Measurements from ENCODE around the gene KCNQ1.

Gene KCNQ1

DNA sequence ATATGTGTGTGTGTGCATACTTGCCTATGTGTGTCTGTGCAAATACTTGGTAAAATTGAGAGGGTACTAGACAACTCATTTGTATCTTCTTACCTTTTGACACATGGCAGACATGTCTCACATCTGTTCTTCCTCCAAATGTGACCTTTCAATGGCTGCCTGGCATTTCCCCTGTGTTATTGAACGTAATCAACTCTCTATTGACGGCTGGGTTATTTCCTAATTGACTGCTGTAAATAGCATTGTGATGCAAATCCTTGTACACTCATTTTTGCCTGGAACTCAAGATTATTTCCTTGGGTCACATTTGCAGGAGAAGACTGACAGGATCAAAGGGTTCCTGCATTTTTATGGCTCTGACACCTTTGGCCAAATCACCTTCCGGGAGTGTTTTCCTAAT lies 37.4 kb downstream of the KCNQ1 start:
- H3K9me2 ChIP-seq (ENCODE audit: low read depth, low read length), result no peaks in the 10 kb centered on the region
- no peaks in the 10 kb centered on the region for H4K20me1 ChIP-seq (ENCODE audit: insufficient read depth, low read length)
- H3K4me1 ChIP-seq (ENCODE audit: insufficient read depth, low read length, severe bottlenecking), result no peaks in the 10 kb centered on the region
- no peak overlapping the region for H2AFZ ChIP-seq (ENCODE audit: low read length)
- H3K4me3 ChIP-seq (ENCODE audit: low read depth, low read length, poor library complexity, severe bottlenecking), result no peak overlapping the region
- TF ChIP-seq, protein P1, sequence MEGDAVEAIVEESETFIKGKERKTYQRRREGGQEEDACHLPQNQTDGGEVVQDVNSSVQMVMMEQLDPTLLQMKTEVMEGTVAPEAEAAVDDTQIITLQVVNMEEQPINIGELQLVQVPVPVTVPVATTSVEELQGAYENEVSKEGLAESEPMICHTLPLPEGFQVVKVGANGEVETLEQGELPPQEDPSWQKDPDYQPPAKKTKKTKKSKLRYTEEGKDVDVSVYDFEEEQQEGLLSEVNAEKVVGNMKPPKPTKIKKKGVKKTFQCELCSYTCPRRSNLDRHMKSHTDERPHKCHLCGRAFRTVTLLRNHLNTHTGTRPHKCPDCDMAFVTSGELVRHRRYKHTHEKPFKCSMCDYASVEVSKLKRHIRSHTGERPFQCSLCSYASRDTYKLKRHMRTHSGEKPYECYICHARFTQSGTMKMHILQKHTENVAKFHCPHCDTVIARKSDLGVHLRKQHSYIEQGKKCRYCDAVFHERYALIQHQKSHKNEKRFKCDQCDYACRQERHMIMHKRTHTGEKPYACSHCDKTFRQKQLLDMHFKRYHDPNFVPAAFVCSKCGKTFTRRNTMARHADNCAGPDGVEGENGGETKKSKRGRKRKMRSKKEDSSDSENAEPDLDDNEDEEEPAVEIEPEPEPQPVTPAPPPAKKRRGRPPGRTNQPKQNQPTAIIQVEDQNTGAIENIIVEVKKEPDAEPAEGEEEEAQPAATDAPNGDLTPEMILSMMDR (IDR thresholded peaks at IDR 0.05; ENCODE audit: low read length), result no peak
- no peak for TF ChIP-seq EZH2 (IDR thresholded peaks at IDR 0.05; ENCODE audit: borderline replicate concordance, low read length)
- no peak overlapping the region for H3K27ac ChIP-seq (ENCODE audit: low read depth, low read length, poor library complexity, severe bottlenecking)
- H3F3A ChIP-seq (ENCODE audit: insufficient read depth, low read length), result no peaks in the 10 kb centered on the region
- no peaks in the 10 kb centered on the region for H3K79me2 ChIP-seq (ENCODE audit: insufficient read depth, low read length)
- no peaks in the 10 kb centered on the region; the same call in 1 of the 2 replicates for H3K36me3 ChIP-seq (ENCODE audit: insufficient read depth, low read length)
- no peak overlapping the region for H3K4me2 ChIP-seq (ENCODE audit: low read length)
- no peaks in the 10 kb centered on the region; the same call in 1 of the 2 replicates for H3K27me3 ChIP-seq (ENCODE audit: insufficient read depth, low read length)
- H3K9me3 ChIP-seq (ENCODE audit: low read length), result no peaks in the 10 kb centered on the region
- H3K9ac ChIP-seq (ENCODE audit: low read length), result no peak overlapping the region

- Histone ChIP-seq H3K27ac (ENCODE audit: low read depth, low read length, poor library complexity, severe bottlenecking) (no peak overlapping the region), H3K4me2 (ENCODE audit: low read length) (no peak overlapping the region), H3K79me2 (ENCODE audit: insufficient read depth, low read length) (no peaks in the 10 kb centered on the region), H3K4me3 (ENCODE audit: low read depth, low read length, poor library complexity, severe bottlenecking) (no peak overlapping the region), H4K20me1 (ENCODE audit: insufficient read depth, low read length) (no peaks in the 10 kb centered on the region), H3K9ac (ENCODE audit: low read length) (no peak overlapping the region), H3K27me3 (ENCODE audit: insufficient read depth, low read length) (no peaks in the 10 kb centered on the region; the same call in 1 of the 2 replicates), H3F3A (ENCODE audit: insufficient read depth, low read length) (no peaks in the 10 kb centered on the region), H3K9me2 (ENCODE audit: low read depth, low read length) (no peaks in the 10 kb centered on the region), H2AFZ (ENCODE audit: low read length) (no peak overlapping the region), H3K36me3 (ENCODE audit: insufficient read depth, low read length) (no peaks in the 10 kb centered on the region; the same call in 1 of the 2 replicates), H3K4me1 (ENCODE audit: insufficient read depth, low read length, severe bottlenecking) (no peaks in the 10 kb centered on the region), H3K9me3 (ENCODE audit: low read length) (peaks cover 1% of the 10 kb centered on the region; the same call in 1 of the 2 replicates)
- TF ChIP-seq EZH2 (IDR thresholded peaks at IDR 0.05; ENCODE audit: borderline replicate concordance, low read length), result no peak
- TF ChIP-seq, protein P1 (IDR thresholded peaks at IDR 0.05; ENCODE audit: low read length), result no peak
Observed at GRCh38 chr11:2482745-2483144, 37.9 kb downstream of the KCNQ1 start.

DNA sequence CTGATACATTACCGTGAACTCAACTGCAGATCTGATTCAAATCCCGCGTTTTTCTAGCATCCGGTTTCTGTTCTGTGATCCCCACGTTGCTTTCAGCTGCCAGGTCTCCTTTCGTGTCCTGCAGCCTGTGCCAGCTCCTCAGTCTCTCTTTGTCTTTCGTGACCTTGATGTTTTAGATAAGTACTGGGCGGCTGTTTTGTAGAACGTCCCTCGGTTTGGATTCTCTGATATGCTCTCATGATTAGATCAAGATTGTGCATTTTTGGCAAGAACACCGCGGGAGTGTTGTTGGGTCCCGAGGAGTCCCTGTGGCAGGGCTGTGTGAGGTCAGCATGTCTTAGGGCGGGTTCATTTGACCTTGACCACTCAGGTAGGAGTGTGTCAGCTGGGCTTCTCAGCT lies 38.6 kb downstream of the KCNQ1 start:
- Histone ChIP-seq H3F3A (ENCODE audit: insufficient read depth, low read length) (no peaks in the 10 kb centered on the region), H2AFZ (ENCODE audit: low read length) (no peak overlapping the region), H3K4me1 (ENCODE audit: insufficient read depth, low read length, severe bottlenecking) (no peaks in the 10 kb centered on the region), H3K27ac (ENCODE audit: low read depth, low read length, poor library complexity, severe bottlenecking) (no peak overlapping the region), H3K36me3 (ENCODE audit: insufficient read depth, low read length) (no peaks in the 10 kb centered on the region; the same call in 1 of the 2 replicates), H3K4me2 (ENCODE audit: low read length) (no peak overlapping the region), H3K9me2 (ENCODE audit: low read depth, low read length) (no peaks in the 10 kb centered on the region), H3K79me2 (ENCODE audit: insufficient read depth, low read length) (no peaks in the 10 kb centered on the region), H4K20me1 (ENCODE audit: insufficient read depth, low read length) (no peaks in the 10 kb centered on the region), H3K9me3 (ENCODE audit: low read length) (peaks cover 7% of the 10 kb centered on the region; the same call in 1 of the 2 replicates), H3K4me3 (ENCODE audit: low read depth, low read length, poor library complexity, severe bottlenecking) (no peak overlapping the region), H3K27me3 (ENCODE audit: insufficient read depth, low read length) (no peaks in the 10 kb centered on the region; the same call in 1 of the 2 replicates), H3K9ac (ENCODE audit: low read length) (no peak overlapping the region)
- no peak for TF ChIP-seq EZH2 (IDR thresholded peaks at IDR 0.05; ENCODE audit: borderline replicate concordance, low read length)
- TF ChIP-seq, protein P1 (IDR thresholded peaks at IDR 0.05; ENCODE audit: low read length), result no peak
